Measurements from ENCODE around the gene PIGR.

The PIGR gene

GRCh38 chr1:206908038-206908437 lies 38.2 kb downstream of the PIGR start:
- DNase-seq: no peak

- DNase-seq: no peak
Measured at GRCh38 chr1:206907304-206907991, 38.8 kb downstream of the PIGR start.

GRCh38 chr1:206905295-206906164 lies 40.7 kb downstream of the PIGR start:
- DNase-seq: peak; percentile 29 to 65

- no peak for DNase-seq
Measured at GRCh38 chr1:206904423-206905142, 41.7 kb downstream of the PIGR start.

GRCh38 chr1:206903687-206904086 lies 42.6 kb downstream of the PIGR start:
- DNase-seq: no peak

GRCh38 chr1:206902702-206903101 lies 43.6 kb downstream of the PIGR start:
- DNase-seq: no peak

- no peak for DNase-seq
Measured at GRCh38 chr1:206901944-206902343, 44.3 kb downstream of the PIGR start.

GRCh38 chr1:206900149-206900548 lies 46.1 kb downstream of the PIGR start:
- DNase-seq: no peak

GRCh38 chr1:206899717-206900116 lies 46.5 kb downstream of the PIGR start:
- DNase-seq: no peak

GRCh38 chr1:206898915-206899431 lies 47.3 kb downstream of the PIGR start:
- no peak for DNase-seq

- DNase-seq: peak in 1 of 2 experiments; percentile 9
Measured at GRCh38 chr1:206898089-206898914, 48.0 kb downstream of the PIGR start.

GRCh38 chr1:206897175-206897574 lies 49.1 kb downstream of the PIGR start, which contains the start of gene IL24:
Gene IL24, plus strand, starts transcription at chr1:206897443. Its CDS starts 390 bp downstream, at chr1:206897833.
- DNase-seq: no peak

GRCh38 chr1:206896261-206896660 lies 50.0 kb downstream of the PIGR start:
- no peak for DNase-seq

GRCh38 chr1:206895837-206896242 lies 50.4 kb downstream of the PIGR start:
- DNase-seq: no peak

GRCh38 chr1:206895325-206895724 lies 50.9 kb downstream of the PIGR start:
- DNase-seq: no peak

GRCh38 chr1:206893380-206893779 lies 52.9 kb downstream of the PIGR start:
- DNase-seq: no peak

GRCh38 chr1:206892351-206892984 lies 53.8 kb downstream of the PIGR start:
- no peak for DNase-seq

GRCh38 chr1:206891412-206891811 lies 54.9 kb downstream of the PIGR start:
- DNase-seq: no peak

GRCh38 chr1:206890125-206891060 lies 55.9 kb downstream of the PIGR start:
- peak in 1 of 2 experiments; percentile 39 for DNase-seq

GRCh38 chr1:206887701-206888100 lies 58.6 kb downstream of the PIGR start:
- DNase-seq: no peak

GRCh38 chr1:206886831-206887230 lies 59.4 kb downstream of the PIGR start:
- no peak for DNase-seq

Measured in SW 1271 (cell line).